ENCODE data around the gene KNSTRN.

DNA sequence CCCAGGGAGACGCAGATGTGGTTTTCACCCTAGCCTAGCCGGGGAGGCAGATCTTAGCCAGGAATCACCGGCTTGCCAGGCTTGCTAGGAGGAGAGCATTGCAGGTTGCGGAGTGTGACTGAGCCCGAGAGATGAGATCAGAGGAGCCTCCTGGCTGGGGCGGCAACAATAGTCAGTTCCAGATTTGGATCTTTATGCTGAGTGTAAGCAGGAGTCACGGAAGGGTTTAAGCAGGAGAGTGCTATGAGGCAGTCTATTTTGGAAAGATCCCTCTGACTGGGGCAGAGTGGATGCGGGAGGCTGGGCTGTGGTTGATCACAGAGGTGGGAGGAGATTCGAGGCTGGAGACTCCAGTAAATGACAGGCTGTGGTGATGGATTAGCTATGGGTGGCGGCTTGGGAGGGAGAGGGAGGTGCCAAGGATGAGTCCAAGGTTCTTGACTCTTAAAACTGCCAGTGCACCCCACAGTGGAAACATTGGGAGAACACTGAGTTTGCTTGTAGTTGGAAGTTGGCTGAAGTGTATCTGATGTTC lies 47.8 kb downstream of the KNSTRN start:
- TF ChIP-seq, protein P1, sequence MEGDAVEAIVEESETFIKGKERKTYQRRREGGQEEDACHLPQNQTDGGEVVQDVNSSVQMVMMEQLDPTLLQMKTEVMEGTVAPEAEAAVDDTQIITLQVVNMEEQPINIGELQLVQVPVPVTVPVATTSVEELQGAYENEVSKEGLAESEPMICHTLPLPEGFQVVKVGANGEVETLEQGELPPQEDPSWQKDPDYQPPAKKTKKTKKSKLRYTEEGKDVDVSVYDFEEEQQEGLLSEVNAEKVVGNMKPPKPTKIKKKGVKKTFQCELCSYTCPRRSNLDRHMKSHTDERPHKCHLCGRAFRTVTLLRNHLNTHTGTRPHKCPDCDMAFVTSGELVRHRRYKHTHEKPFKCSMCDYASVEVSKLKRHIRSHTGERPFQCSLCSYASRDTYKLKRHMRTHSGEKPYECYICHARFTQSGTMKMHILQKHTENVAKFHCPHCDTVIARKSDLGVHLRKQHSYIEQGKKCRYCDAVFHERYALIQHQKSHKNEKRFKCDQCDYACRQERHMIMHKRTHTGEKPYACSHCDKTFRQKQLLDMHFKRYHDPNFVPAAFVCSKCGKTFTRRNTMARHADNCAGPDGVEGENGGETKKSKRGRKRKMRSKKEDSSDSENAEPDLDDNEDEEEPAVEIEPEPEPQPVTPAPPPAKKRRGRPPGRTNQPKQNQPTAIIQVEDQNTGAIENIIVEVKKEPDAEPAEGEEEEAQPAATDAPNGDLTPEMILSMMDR (IDR thresholded peaks at IDR 0.05) = no peak
- no peak for TF ChIP-seq ZFX (IDR thresholded peaks at IDR 0.05; ENCODE audit: borderline replicate concordance)
